Thyroid gland (tissue), 4 donors: ENCODE results near the gene HEXIM1.

Experiments
- POLR2A ChIP-seq, 2 donors: fragments of 450-650 bp; IDR thresholded peaks; one replicate each; pipeline ENCODE4 v1.6.1; 2017; ENCODE audit warnings: antibody characterized with exemption in 2 of 2, mild to moderate bottlenecking in 2 of 2, moderate library complexity in 1 of 2
- TF ChIP-seq, protein P1 (sequence below), 6 experiments: fragments of 200-600 bp in 3 of 6; fragments of 450-650 bp in 3 of 6; sonication (generic) in 3 of 6; IDR thresholded peaks; one replicate each; pipeline ENCODE4 v1.5.1; 2016 to 2019; ENCODE audit warnings: antibody characterized with exemption in 6 of 6, mild to moderate bottlenecking in 2 of 6, inconsistent platforms in 1 of 6, moderate library complexity in 1 of 6

DNA sequence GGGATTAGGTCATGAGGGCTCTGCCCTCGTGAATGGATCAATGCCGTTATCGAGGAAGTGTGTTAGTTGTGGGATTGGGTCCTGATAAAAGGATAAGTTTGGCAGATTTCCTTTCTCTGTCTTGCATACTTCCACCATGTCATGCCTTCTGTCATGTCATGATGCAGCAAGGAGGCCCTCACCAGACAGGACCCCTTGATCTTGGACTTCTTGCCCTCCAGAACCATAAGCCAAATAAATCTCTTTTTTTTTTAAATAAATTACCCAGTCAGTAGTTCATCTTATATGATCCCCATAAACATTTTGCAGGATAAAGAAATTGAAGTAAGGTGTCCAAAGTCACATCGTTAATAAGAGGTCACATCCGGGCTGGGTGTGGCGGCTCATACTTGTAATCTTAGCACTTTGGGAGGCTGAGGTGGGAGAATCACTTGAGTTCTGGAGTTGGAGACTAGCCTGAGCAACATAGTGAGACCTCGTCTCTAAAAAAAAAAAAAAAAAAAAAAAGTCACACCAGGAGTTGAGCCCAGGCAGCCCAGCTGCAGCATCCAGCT is 38.6 kb downstream of the HEXIM1 start:
- no peak for TF ChIP-seq POLR2A (IDR thresholded peaks at IDR 0.05)
- TF ChIP-seq, protein P1, sequence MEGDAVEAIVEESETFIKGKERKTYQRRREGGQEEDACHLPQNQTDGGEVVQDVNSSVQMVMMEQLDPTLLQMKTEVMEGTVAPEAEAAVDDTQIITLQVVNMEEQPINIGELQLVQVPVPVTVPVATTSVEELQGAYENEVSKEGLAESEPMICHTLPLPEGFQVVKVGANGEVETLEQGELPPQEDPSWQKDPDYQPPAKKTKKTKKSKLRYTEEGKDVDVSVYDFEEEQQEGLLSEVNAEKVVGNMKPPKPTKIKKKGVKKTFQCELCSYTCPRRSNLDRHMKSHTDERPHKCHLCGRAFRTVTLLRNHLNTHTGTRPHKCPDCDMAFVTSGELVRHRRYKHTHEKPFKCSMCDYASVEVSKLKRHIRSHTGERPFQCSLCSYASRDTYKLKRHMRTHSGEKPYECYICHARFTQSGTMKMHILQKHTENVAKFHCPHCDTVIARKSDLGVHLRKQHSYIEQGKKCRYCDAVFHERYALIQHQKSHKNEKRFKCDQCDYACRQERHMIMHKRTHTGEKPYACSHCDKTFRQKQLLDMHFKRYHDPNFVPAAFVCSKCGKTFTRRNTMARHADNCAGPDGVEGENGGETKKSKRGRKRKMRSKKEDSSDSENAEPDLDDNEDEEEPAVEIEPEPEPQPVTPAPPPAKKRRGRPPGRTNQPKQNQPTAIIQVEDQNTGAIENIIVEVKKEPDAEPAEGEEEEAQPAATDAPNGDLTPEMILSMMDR (IDR thresholded peaks at IDR 0.05), result no peak
